ENCODE results near the gene MFAP5. TPM values are rescaled to one million over a fixed set of nuclear protein-coding genes. Genes with fewer than 3 reads are reported as not detected.

The MFAP5 gene
- total and polyA plus RNA-seq, 4 donors: 1.9 to 138 (median 60.0) TPM

- no peak overlapping the region for H3K27ac ChIP-seq (ENCODE audit: low read depth, low read length)
- no peaks in the 10 kb centered on the region for H3K36me3 ChIP-seq (ENCODE audit: control insufficient read depth, insufficient read depth, low read length)
- no peaks in the 10 kb centered on the region for H3K9me3 ChIP-seq (ENCODE audit: control insufficient read depth, insufficient read depth, low read length)
- no peak for DNase-seq (ENCODE audit: low read depth in 4 of 6, low spot score in 6 of 6)
- H3K27me3 ChIP-seq (ENCODE audit: control insufficient read depth, insufficient read depth, low read length): no peaks in the 10 kb centered on the region
- no peak overlapping the region for H3K4me3 ChIP-seq (ENCODE audit: low read depth, low read length)
- H3K4me1 ChIP-seq (ENCODE audit: control insufficient read depth, insufficient read depth, low read length): no peaks in the 10 kb centered on the region
- 56% methylated on average over 1 of the region's 1 CpG for WGBS (ENCODE audit: insufficient coverage)
Observed at GRCh38 chr12:8658346-8658745, 4.3 kb downstream of the MFAP5 start.

- 88% methylated on average over 5 of the region's 6 CpGs for WGBS (ENCODE audit: insufficient coverage)
Observed at GRCh38 chr12:8655421-8655820, 7.2 kb downstream of the MFAP5 start.

GRCh38 chr12:8648576-8649205 lies 13.9 kb downstream of the MFAP5 start:
- H3K4me1 ChIP-seq (ENCODE audit: control insufficient read depth, insufficient read depth, low read length): no peaks in the 10 kb centered on the region
- 91% methylated on average over 4 of the region's 8 CpGs for WGBS (ENCODE audit: insufficient coverage)
- H3K36me3 ChIP-seq (ENCODE audit: control insufficient read depth, insufficient read depth, low read length): no peaks in the 10 kb centered on the region
- no peak for DNase-seq (ENCODE audit: low read depth in 4 of 6, low spot score in 6 of 6)
- no peak overlapping the region for H3K27ac ChIP-seq (ENCODE audit: low read depth, low read length)
- no peaks in the 10 kb centered on the region for H3K9me3 ChIP-seq (ENCODE audit: control insufficient read depth, insufficient read depth, low read length)
- peaks cover 2% of the 10 kb centered on the region for H3K27me3 ChIP-seq (ENCODE audit: control insufficient read depth, insufficient read depth, low read length)
- H3K4me3 ChIP-seq (ENCODE audit: low read depth, low read length): no peak overlapping the region

More at GRCh38 chr12:8655421-8655820, 7.2 kb downstream of the MFAP5 start:
- Histone ChIP-seq H3K4me1 (ENCODE audit: control insufficient read depth, insufficient read depth, low read length) (no peaks in the 10 kb centered on the region), H3K27me3 (ENCODE audit: control insufficient read depth, insufficient read depth, low read length) (no peaks in the 10 kb centered on the region), H3K36me3 (ENCODE audit: control insufficient read depth, insufficient read depth, low read length) (no peaks in the 10 kb centered on the region), H3K4me3 (ENCODE audit: low read depth, low read length) (no peak overlapping the region), H3K9me3 (ENCODE audit: control insufficient read depth, insufficient read depth, low read length) (no peaks in the 10 kb centered on the region), H3K27ac (ENCODE audit: low read depth, low read length) (no peak overlapping the region)
- DNase-seq (ENCODE audit: low read depth in 4 of 6, low spot score in 6 of 6): no peak

GRCh38 chr12:8647968-8648367 lies 14.7 kb downstream of the MFAP5 start:
- H3K27ac ChIP-seq (ENCODE audit: low read depth, low read length): no peak overlapping the region
- no peaks in the 10 kb centered on the region for H3K4me1 ChIP-seq (ENCODE audit: control insufficient read depth, insufficient read depth, low read length)
- H3K36me3 ChIP-seq (ENCODE audit: control insufficient read depth, insufficient read depth, low read length): no peaks in the 10 kb centered on the region
- H3K4me3 ChIP-seq (ENCODE audit: low read depth, low read length): no peak overlapping the region
- no peaks in the 10 kb centered on the region for H3K9me3 ChIP-seq (ENCODE audit: control insufficient read depth, insufficient read depth, low read length)
- no peak for DNase-seq (ENCODE audit: low read depth in 4 of 6, low spot score in 6 of 6)
- peaks cover 2% of the 10 kb centered on the region for H3K27me3 ChIP-seq (ENCODE audit: control insufficient read depth, insufficient read depth, low read length)
- WGBS (ENCODE audit: insufficient coverage): 79% methylated on average over 4 of the region's 5 CpGs

GRCh38 chr12:8644345-8645248 lies 18.0 kb downstream of the MFAP5 start:
- Histone ChIP-seq H3K4me3 (ENCODE audit: low read depth, low read length) (no peak overlapping the region), H3K9me3 (ENCODE audit: control insufficient read depth, insufficient read depth, low read length) (no peaks in the 10 kb centered on the region), H3K4me1 (ENCODE audit: control insufficient read depth, insufficient read depth, low read length) (no peaks in the 10 kb centered on the region), H3K36me3 (ENCODE audit: control insufficient read depth, insufficient read depth, low read length) (no peaks in the 10 kb centered on the region), H3K27ac (ENCODE audit: low read depth, low read length) (no peak overlapping the region), H3K27me3 (ENCODE audit: control insufficient read depth, insufficient read depth, low read length) (no peaks in the 10 kb centered on the region)
- WGBS (ENCODE audit: insufficient coverage): 100% methylated on average over 1 of the region's 5 CpGs
- no peak for DNase-seq (ENCODE audit: low read depth in 4 of 6, low spot score in 6 of 6)

GRCh38 chr12:8642775-8643174 lies 19.9 kb downstream of the MFAP5 start:
- WGBS (ENCODE audit: insufficient coverage): no CpG with 5 or more reads among the region's 1 CpG
- Histone ChIP-seq H3K9me3 (ENCODE audit: control insufficient read depth, insufficient read depth, low read length) (no peaks in the 10 kb centered on the region), H3K36me3 (ENCODE audit: control insufficient read depth, insufficient read depth, low read length) (no peaks in the 10 kb centered on the region), H3K27me3 (ENCODE audit: control insufficient read depth, insufficient read depth, low read length) (no peaks in the 10 kb centered on the region), H3K27ac (ENCODE audit: low read depth, low read length) (no peak overlapping the region), H3K4me3 (ENCODE audit: low read depth, low read length) (no peak overlapping the region), H3K4me1 (ENCODE audit: control insufficient read depth, insufficient read depth, low read length) (no peaks in the 10 kb centered on the region)
- DNase-seq (ENCODE audit: low read depth in 4 of 6, low spot score in 6 of 6): no peak

- H3K4me3 ChIP-seq (ENCODE audit: low read depth, low read length): no peak overlapping the region
- no peaks in the 10 kb centered on the region for H3K4me1 ChIP-seq (ENCODE audit: control insufficient read depth, insufficient read depth, low read length)
- no peaks in the 10 kb centered on the region for H3K9me3 ChIP-seq (ENCODE audit: control insufficient read depth, insufficient read depth, low read length)
- no peaks in the 10 kb centered on the region for H3K36me3 ChIP-seq (ENCODE audit: control insufficient read depth, insufficient read depth, low read length)
- no peaks in the 10 kb centered on the region for H3K27me3 ChIP-seq (ENCODE audit: control insufficient read depth, insufficient read depth, low read length)
- DNase-seq (ENCODE audit: low read depth in 4 of 6, low spot score in 6 of 6): no peak
- 72% methylated on average over 2 of the region's 2 CpGs for WGBS (ENCODE audit: insufficient coverage)
- H3K27ac ChIP-seq (ENCODE audit: low read depth, low read length): no peak overlapping the region
Observed at GRCh38 chr12:8639936-8640335, 22.7 kb downstream of the MFAP5 start.

- no peaks in the 10 kb centered on the region for H3K36me3 ChIP-seq (ENCODE audit: control insufficient read depth, insufficient read depth, low read length)
- DNase-seq (ENCODE audit: low read depth in 4 of 6, low spot score in 6 of 6): no peak
- no peak overlapping the region for H3K27ac ChIP-seq (ENCODE audit: low read depth, low read length)
- no CpG with 5 or more reads among the region's 4 CpGs for WGBS (ENCODE audit: insufficient coverage)
- no peaks in the 10 kb centered on the region for H3K9me3 ChIP-seq (ENCODE audit: control insufficient read depth, insufficient read depth, low read length)
- H3K4me3 ChIP-seq (ENCODE audit: low read depth, low read length): no peak overlapping the region
- H3K4me1 ChIP-seq (ENCODE audit: control insufficient read depth, insufficient read depth, low read length): no peaks in the 10 kb centered on the region
- no peaks in the 10 kb centered on the region for H3K27me3 ChIP-seq (ENCODE audit: control insufficient read depth, insufficient read depth, low read length)
Observed at GRCh38 chr12:8638951-8639350, 23.7 kb downstream of the MFAP5 start.

- DNase-seq (ENCODE audit: low read depth in 4 of 6, low spot score in 6 of 6): peak in 1 of 6 donors; percentile 36
- H3K4me3 ChIP-seq (ENCODE audit: low read depth, low read length): no peak overlapping the region
- no peaks in the 10 kb centered on the region for H3K4me1 ChIP-seq (ENCODE audit: control insufficient read depth, insufficient read depth, low read length)
- no peaks in the 10 kb centered on the region for H3K36me3 ChIP-seq (ENCODE audit: control insufficient read depth, insufficient read depth, low read length)
- H3K27me3 ChIP-seq (ENCODE audit: control insufficient read depth, insufficient read depth, low read length): no peaks in the 10 kb centered on the region
- H3K27ac ChIP-seq (ENCODE audit: low read depth, low read length): no peak overlapping the region
- 46% methylated on average over 3 of the region's 4 CpGs for WGBS (ENCODE audit: insufficient coverage)
- no peaks in the 10 kb centered on the region for H3K9me3 ChIP-seq (ENCODE audit: control insufficient read depth, insufficient read depth, low read length)
Observed at GRCh38 chr12:8637666-8638065, 25.0 kb downstream of the MFAP5 start.

GRCh38 chr12:8637244-8637643 lies 25.4 kb downstream of the MFAP5 start:
- Histone ChIP-seq H3K27ac (ENCODE audit: low read depth, low read length) (no peak overlapping the region), H3K27me3 (ENCODE audit: control insufficient read depth, insufficient read depth, low read length) (no peaks in the 10 kb centered on the region), H3K9me3 (ENCODE audit: control insufficient read depth, insufficient read depth, low read length) (no peaks in the 10 kb centered on the region), H3K36me3 (ENCODE audit: control insufficient read depth, insufficient read depth, low read length) (no peaks in the 10 kb centered on the region), H3K4me1 (ENCODE audit: control insufficient read depth, insufficient read depth, low read length) (no peaks in the 10 kb centered on the region), H3K4me3 (ENCODE audit: low read depth, low read length) (no peak overlapping the region)
- no peak for DNase-seq (ENCODE audit: low read depth in 4 of 6, low spot score in 6 of 6)
- 89% methylated on average over 7 of the region's 7 CpGs for WGBS (ENCODE audit: insufficient coverage)

Data from spinal cord (tissue), 10 donors.